Uterus (tissue), 4 donors: Measurements from ENCODE around the gene PI16. TPM values are rescaled to one million over a fixed set of nuclear protein-coding genes. Genes with fewer than 3 reads are reported as not detected.

Source experiments
- DNase-seq, 2 donors: peaks; one replicate each; pipeline ENCODE4 v3.0.0-alpha.2; 2019 to 2020
- H3K27ac ChIP-seq, 2 donors: fragments of 200-600 bp; sonication (generic); 1 replicate in 1 of 2; 2 replicates in 1 of 2; pipeline ENCODE4 v1.5.1; 2016 to 2018
- H3K27me3 ChIP-seq, 2 donors: fragments of 200-600 bp; sonication (generic); one replicate each; pipeline ENCODE4 v1.5.1; 2018 to 2019; ENCODE audit warnings: control low read depth in 1 of 2
- H3K36me3 ChIP-seq, 2 donors: fragments of 200-600 bp; sonication (generic); one replicate each; pipeline ENCODE4 v1.5.1; 2019; ENCODE audit warnings: control low read depth in 1 of 2
- H3K4me1 ChIP-seq, 2 donors: fragments of 200-600 bp; sonication (generic); one replicate each; pipeline ENCODE4 v1.5.1; 2018 to 2019; ENCODE audit warnings: control low read depth in 1 of 2
- H3K4me3 ChIP-seq, 2 donors: fragments of 200-600 bp; sonication (generic); 1 replicate in 1 of 2; 2 replicates in 1 of 2; pipeline ENCODE4 v1.5.1; 2018 to 2019; ENCODE audit warnings: mild to moderate bottlenecking in 1 of 2
- H3K9me3 ChIP-seq, 2 donors: fragments of 200-600 bp; sonication (generic); one replicate each; pipeline ENCODE4 v1.5.1; 2019; ENCODE audit warnings: control low read depth in 1 of 2
- CTCF ChIP-seq, 4 experiments: fragments of 200-600 bp in 2 of 4; fragments of 450-650 bp in 2 of 4; sonication (generic) in 2 of 4; IDR thresholded peaks; one replicate each; pipeline ENCODE4 v1.5.1; 2016 to 2019; ENCODE audit warnings: antibody characterized with exemption in 4 of 4, mild to moderate bottlenecking in 2 of 4, moderate library complexity in 1 of 4
- POLR2A ChIP-seq, 2 donors: fragments of 450-650 bp; IDR thresholded peaks; one replicate each; pipeline ENCODE4 v1.6.1; 2016; ENCODE audit warnings: antibody characterized with exemption in 2 of 2, mild to moderate bottlenecking in 1 of 2, moderate library complexity in 1 of 2
- intact Hi-C: fragments of 100-400 bp; cut with DNase I; formaldehyde crosslinking; loops from one replicate; pipeline ENCODE4 v1.15.1; 2023; ENCODE audit warnings: low total_unique reads
- total RNA-seq, 4 donors: library from RNA; depleted of rRNA in 3 of 4; stranded (reverse); fragments of >200 nt in 3 of 4; gene quantifications; one replicate each; pipeline versions ENCODE4 v1.1.0 to v1.2.4, GENCODE V29; 2014 to 2023
- donor health status: DM: yes; HTN: yes; CAD: no.

Gene PI16
- total RNA-seq, 4 donors from 2014 or later, result 1.2 to 32.4 (median 6.7) TPM

GRCh38 chr6:36973190-36973589 is 18.7 kb downstream of the PI16 start:
- Histone ChIP-seq H3K9me3 (no peaks in the 10 kb centered on the region), H3K27me3 (no peaks in the 10 kb centered on the region), H3K4me1 (no peaks in the 10 kb centered on the region), H3K4me3 (no peak overlapping the region), H3K36me3 (no peaks in the 10 kb centered on the region), H3K27ac (no peak overlapping the region)
- intact Hi-C loops, result no loop called here
- no peak for DNase-seq
- TF ChIP-seq CTCF (IDR thresholded peaks at IDR 0.05) (no peak), POLR2A (IDR thresholded peaks at IDR 0.05) (no peak)

GRCh38 chr6:36973647-36974046 is 19.1 kb downstream of the PI16 start:
- Histone ChIP-seq H3K9me3 (no peaks in the 10 kb centered on the region), H3K27ac (no peak overlapping the region), H3K27me3 (no peaks in the 10 kb centered on the region), H3K4me1 (no peaks in the 10 kb centered on the region), H3K36me3 (no peaks in the 10 kb centered on the region), H3K4me3 (no peak overlapping the region)
- DNase-seq, result no peak
- intact Hi-C loops, result no loop called here
- TF ChIP-seq CTCF (IDR thresholded peaks at IDR 0.05) (no peak), POLR2A (IDR thresholded peaks at IDR 0.05) (no peak)

- intact Hi-C loops, result no loop called here
- TF ChIP-seq POLR2A (IDR thresholded peaks at IDR 0.05), result no peak
- no peak for TF ChIP-seq CTCF (IDR thresholded peaks at IDR 0.05)
- Histone ChIP-seq H3K4me3 (no peak overlapping the region), H3K4me1 (no peaks in the 10 kb centered on the region), H3K9me3 (no peaks in the 10 kb centered on the region), H3K36me3 (no peaks in the 10 kb centered on the region), H3K27me3 (no peaks in the 10 kb centered on the region), H3K27ac (no peak overlapping the region)
- no peak for DNase-seq
These were observed 20.9 kb downstream of the PI16 start for GRCh38 chr6:36975231-36976006.

GRCh38 chr6:36976007-36976264 is 21.4 kb downstream of the PI16 start:
- H3K27me3 ChIP-seq, result no peaks in the 10 kb centered on the region

GRCh38 chr6:36976509-36976908 is 22.0 kb downstream of the PI16 start:
- H3K4me3 ChIP-seq, result no peak overlapping the region
- intact Hi-C loops, result no loop called here
- TF ChIP-seq POLR2A (IDR thresholded peaks at IDR 0.05), result no peak
- TF ChIP-seq CTCF (IDR thresholded peaks at IDR 0.05), result no peak
- H3K9me3 ChIP-seq, result no peaks in the 10 kb centered on the region
- H3K27me3 ChIP-seq, result no peaks in the 10 kb centered on the region
- H3K36me3 ChIP-seq, result no peaks in the 10 kb centered on the region
- no peak for DNase-seq
- no peak overlapping the region for H3K27ac ChIP-seq
- H3K4me1 ChIP-seq, result no peaks in the 10 kb centered on the region

More at GRCh38 chr6:36976007-36976264, 21.4 kb downstream of the PI16 start:
- TF ChIP-seq CTCF (IDR thresholded peaks at IDR 0.05) (no peak), POLR2A (IDR thresholded peaks at IDR 0.05) (no peak)
- DNase-seq, result no peak
- no peaks in the 10 kb centered on the region for H3K9me3 ChIP-seq
- intact Hi-C loops, result no loop called here
- H3K4me1 ChIP-seq, result no peaks in the 10 kb centered on the region
- H3K36me3 ChIP-seq, result no peaks in the 10 kb centered on the region
- no peak overlapping the region for H3K4me3 ChIP-seq
- no peak overlapping the region for H3K27ac ChIP-seq
